ENCODE results near the gene HELLS.

- TF ChIP-seq, protein P1, sequence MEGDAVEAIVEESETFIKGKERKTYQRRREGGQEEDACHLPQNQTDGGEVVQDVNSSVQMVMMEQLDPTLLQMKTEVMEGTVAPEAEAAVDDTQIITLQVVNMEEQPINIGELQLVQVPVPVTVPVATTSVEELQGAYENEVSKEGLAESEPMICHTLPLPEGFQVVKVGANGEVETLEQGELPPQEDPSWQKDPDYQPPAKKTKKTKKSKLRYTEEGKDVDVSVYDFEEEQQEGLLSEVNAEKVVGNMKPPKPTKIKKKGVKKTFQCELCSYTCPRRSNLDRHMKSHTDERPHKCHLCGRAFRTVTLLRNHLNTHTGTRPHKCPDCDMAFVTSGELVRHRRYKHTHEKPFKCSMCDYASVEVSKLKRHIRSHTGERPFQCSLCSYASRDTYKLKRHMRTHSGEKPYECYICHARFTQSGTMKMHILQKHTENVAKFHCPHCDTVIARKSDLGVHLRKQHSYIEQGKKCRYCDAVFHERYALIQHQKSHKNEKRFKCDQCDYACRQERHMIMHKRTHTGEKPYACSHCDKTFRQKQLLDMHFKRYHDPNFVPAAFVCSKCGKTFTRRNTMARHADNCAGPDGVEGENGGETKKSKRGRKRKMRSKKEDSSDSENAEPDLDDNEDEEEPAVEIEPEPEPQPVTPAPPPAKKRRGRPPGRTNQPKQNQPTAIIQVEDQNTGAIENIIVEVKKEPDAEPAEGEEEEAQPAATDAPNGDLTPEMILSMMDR (conservative IDR thresholded peaks at IDR 0.05; ENCODE audit: low read length) = no peak
- no peak for TF ChIP-seq EZH2phosphoT487 (IDR thresholded peaks at IDR 0.05; ENCODE audit: borderline replicate concordance, low read depth, low read length)
These were observed 25.5 kb downstream of the HELLS start for GRCh38 chr10:94571081-94571480.
